Neural cell (in vitro differentiated cells): Measurements from ENCODE around the gene XXYLT1.

Experiments used
- CTCF ChIP-seq: fragments of 450-650 bp; IDR thresholded peaks from 2 replicates; pipeline ENCODE4 v1.5.1; 2014; ENCODE audit warnings: antibody characterized with exemption, mild to moderate bottlenecking, moderate library complexity; ENCODE audit not compliant: poor library complexity, severe bottlenecking
- EP300 ChIP-seq: fragments of 450-650 bp; conservative IDR thresholded peaks from 2 replicates; pipeline ENCODE4 v1.6.1; 2014; ENCODE audit warnings: antibody characterized with exemption, mild to moderate bottlenecking, moderate library complexity; ENCODE audit not compliant: poor library complexity, severe bottlenecking
- EZH2 ChIP-seq: fragments of 200-600, 300-800 bp; shearing (Covaris generic), sonication (generic); IDR thresholded peaks from 2 replicates; pipeline ENCODE4 v1.6.1; 2014; ENCODE audit warnings: antibody characterized with exemption, low read length, borderline replicate concordance, mild to moderate bottlenecking; ENCODE audit not compliant: insufficient read depth, poor library complexity, severe bottlenecking
- MXI1 ChIP-seq: fragments of 450-650 bp; conservative IDR thresholded peaks from 2 replicates; pipeline ENCODE4 v1.6.1; 2014; ENCODE audit warnings: antibody characterized with exemption, mild to moderate bottlenecking; ENCODE audit not compliant: poor library complexity, severe bottlenecking
- POLR2AphosphoS5 ChIP-seq: IDR thresholded peaks from 2 replicates; pipeline ENCODE4 v1.6.1; 2012
- RAD21 ChIP-seq: fragments of 450-650 bp; conservative IDR thresholded peaks from 2 replicates; pipeline ENCODE4 v1.6.1; 2014; ENCODE audit warnings: antibody characterized with exemption, mild to moderate bottlenecking, moderate library complexity
- REST ChIP-seq: IDR thresholded peaks from 2 replicates; pipeline ENCODE4 v1.6.1; 2012; ENCODE audit warnings: borderline replicate concordance
- SMC3 ChIP-seq: fragments of 450-650 bp; conservative IDR thresholded peaks from 2 replicates; pipeline ENCODE4 v1.6.1; 2014; ENCODE audit warnings: antibody characterized with exemption, mild to moderate bottlenecking, moderate library complexity; ENCODE audit not compliant: poor library complexity
- TAF1 ChIP-seq: IDR thresholded peaks from 2 replicates; pipeline ENCODE4 v1.6.1; 2012; ENCODE audit warnings: low read depth

GRCh38 chr3:195240939-195241338, 30.0 kb downstream of the XXYLT1 start:
- TF ChIP-seq EZH2 (no peak), CTCF (no peak), EP300 (no peak), RAD21 (no peak), POLR2AphosphoS5 (no peak), REST (no peak), MXI1 (no peak), TAF1 (no peak), SMC3 (no peak)
